Measurements from ENCODE around the gene SAMD11.

The SAMD11 gene

GRCh38 chr1:992362-992761 is 68.6 kb downstream of the SAMD11 start:
- no peaks in the 10 kb centered on the region for H3K9me2 ChIP-seq (replicated peaks; ENCODE audit: low read depth, low read length)
- TF ChIP-seq EZH2phosphoT487 (IDR thresholded peaks at IDR 0.05; ENCODE audit: borderline replicate concordance) (no peak), CTCF (conservative IDR thresholded peaks at IDR 0.05; ENCODE audit: low read length) (no peak)

GRCh38 chr1:993379-993995 is 69.8 kb downstream of the SAMD11 start:
- no peaks in the 10 kb centered on the region for H3K9me3 ChIP-seq (ENCODE audit: insufficient read depth, low read depth, low read length)
- no peak overlapping the region for H3K4me2 ChIP-seq (ENCODE audit: low read depth, low read length, poor library complexity, severe bottlenecking)
- peaks cover 16% of the 10 kb centered on the region for H3K4me1 ChIP-seq (ENCODE audit: insufficient read depth, low read length, poor library complexity, severe bottlenecking)
- H3K4me3 ChIP-seq (ENCODE audit: low read length, poor library complexity, severe bottlenecking), result no peak overlapping the region
- H3K9me2 ChIP-seq (replicated peaks; ENCODE audit: low read depth, low read length), result no peaks in the 10 kb centered on the region
- no peaks in the 10 kb centered on the region for H3K79me2 ChIP-seq (ENCODE audit: insufficient read depth, low read length)
- no peak overlapping the region for H2AFZ ChIP-seq (ENCODE audit: low read length)
- no peak overlapping the region for H3K9ac ChIP-seq (ENCODE audit: low read depth, low read length, poor library complexity, severe bottlenecking)
- no peaks in the 10 kb centered on the region for H3F3A ChIP-seq (ENCODE audit: low read depth)
- no peaks in the 10 kb centered on the region for H3K36me3 ChIP-seq (ENCODE audit: insufficient read depth, low read length)
- H3K27me3 ChIP-seq (ENCODE audit: insufficient read depth, low read length, poor library complexity, severe bottlenecking), result no peaks in the 10 kb centered on the region
- H4K20me1 ChIP-seq (ENCODE audit: insufficient read depth, low read length, poor library complexity, severe bottlenecking), result peaks cover 17% of the 10 kb centered on the region
- TF ChIP-seq EZH2phosphoT487 (IDR thresholded peaks at IDR 0.05; ENCODE audit: borderline replicate concordance), result no peak
- TF ChIP-seq CTCF (conservative IDR thresholded peaks at IDR 0.05; ENCODE audit: low read length), result no peak

More at GRCh38 chr1:992362-992761, 68.6 kb downstream of the SAMD11 start:
- Histone ChIP-seq H3K79me2 (ENCODE audit: insufficient read depth, low read length) (no peaks in the 10 kb centered on the region), H3K4me1 (ENCODE audit: insufficient read depth, low read length, poor library complexity, severe bottlenecking) (peaks cover 13% of the 10 kb centered on the region), H3K4me2 (ENCODE audit: low read depth, low read length, poor library complexity, severe bottlenecking) (no peak overlapping the region), H4K20me1 (ENCODE audit: insufficient read depth, low read length, poor library complexity, severe bottlenecking) (peaks cover 7% of the 10 kb centered on the region), H3K27me3 (ENCODE audit: insufficient read depth, low read length, poor library complexity, severe bottlenecking) (no peaks in the 10 kb centered on the region), H3K36me3 (ENCODE audit: insufficient read depth, low read length) (no peaks in the 10 kb centered on the region), H3K9ac (ENCODE audit: low read depth, low read length, poor library complexity, severe bottlenecking) (no peak overlapping the region), H3F3A (ENCODE audit: low read depth) (no peaks in the 10 kb centered on the region), H3K9me3 (ENCODE audit: insufficient read depth, low read depth, low read length) (no peaks in the 10 kb centered on the region), H3K4me3 (ENCODE audit: low read length, poor library complexity, severe bottlenecking) (no peak overlapping the region), H2AFZ (ENCODE audit: low read length) (no peak overlapping the region)
